Glomerular visceral epithelial cell (primary cell): ENCODE measurements around the gene ARVCF.
A peak's percentile ranks its signal among the peaks of the same experiment; 100 is the strongest.

Source experiments
- DNase-seq: peaks from one replicate; pipeline ENCODE4 v3.0.0-alpha.2; 2016; ENCODE audit errors: extremely low spot score

Gene ARVCF

DNA sequence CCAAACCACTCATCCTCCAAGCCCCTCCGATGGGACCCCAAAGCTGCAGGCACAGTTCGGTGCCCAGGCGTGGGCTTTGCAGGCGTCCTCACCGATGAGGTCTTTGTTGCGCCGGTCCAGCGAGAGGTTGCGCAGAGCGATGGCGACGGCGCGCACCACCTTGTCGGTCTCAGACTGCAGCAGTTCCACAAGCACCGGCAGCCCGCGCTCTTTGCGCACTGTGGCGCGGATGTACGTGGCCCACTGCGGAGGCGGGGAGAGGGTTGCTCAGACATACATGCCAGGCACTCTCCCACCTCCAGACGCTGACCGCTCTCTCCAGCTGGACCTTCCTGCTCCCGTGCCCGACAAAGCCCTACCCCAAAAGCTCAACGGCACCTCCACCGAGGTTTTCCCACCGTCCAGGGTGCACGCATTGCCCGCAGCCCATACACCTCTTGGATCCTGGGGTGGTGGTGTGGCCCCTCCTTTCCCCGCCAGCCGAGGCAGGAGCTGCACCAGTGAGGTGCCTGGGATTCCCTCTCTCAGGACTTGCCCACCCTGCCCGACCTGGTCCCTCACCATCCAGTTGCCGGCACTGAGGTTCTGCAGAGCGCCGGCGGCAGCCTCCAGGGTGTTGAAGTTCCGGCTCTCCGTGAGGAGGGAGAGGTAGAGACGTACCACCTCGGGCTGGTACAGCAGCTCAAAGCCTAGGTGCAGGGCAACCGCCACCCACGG lies 42.9 kb downstream of the ARVCF start:
- DNase-seq = no peak

DNA sequence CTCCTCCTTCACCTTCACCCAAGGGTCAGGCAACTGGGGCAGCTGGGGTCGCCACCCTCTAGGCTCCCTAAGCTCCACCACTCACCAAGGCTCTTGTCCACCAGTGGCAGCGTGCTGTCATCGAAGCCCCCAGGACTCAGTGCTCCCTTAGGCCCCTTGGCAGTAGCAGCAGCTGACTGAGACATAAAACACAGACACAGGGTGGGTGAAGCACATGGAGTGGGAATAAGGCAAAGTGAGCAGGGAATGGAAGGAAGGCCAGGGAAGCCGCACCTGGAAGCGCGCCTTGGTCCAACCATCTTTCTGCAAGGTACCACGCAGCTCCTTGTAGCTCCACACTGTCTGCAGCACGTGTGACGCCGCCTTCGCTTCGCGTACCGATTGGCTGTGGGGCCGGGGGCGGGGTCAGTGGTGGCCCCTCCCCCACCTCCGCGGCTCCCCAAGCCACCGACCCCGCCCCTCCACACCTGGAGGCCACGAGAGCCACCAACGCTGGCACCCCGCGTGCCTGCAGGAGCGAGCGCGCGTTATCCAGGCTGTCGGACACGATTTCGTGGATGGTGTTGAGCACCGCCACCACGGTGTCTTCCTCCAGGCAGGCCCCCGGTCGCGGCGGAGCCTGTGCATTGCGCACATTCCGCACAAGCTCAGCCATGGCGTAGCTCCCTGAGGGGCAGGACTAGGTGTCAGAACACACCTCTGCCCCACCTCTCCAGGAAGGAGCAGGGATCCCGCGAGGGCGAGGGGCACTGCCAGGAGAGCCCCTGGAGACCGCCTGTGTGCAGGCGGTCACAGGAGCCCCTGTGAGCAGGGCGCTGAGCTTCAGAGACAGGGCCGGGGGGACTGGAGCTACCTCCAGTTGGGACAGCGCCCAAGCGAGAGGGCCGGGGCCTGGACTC lies 43.7 kb downstream of the ARVCF start:
- DNase-seq = no peak

DNA sequence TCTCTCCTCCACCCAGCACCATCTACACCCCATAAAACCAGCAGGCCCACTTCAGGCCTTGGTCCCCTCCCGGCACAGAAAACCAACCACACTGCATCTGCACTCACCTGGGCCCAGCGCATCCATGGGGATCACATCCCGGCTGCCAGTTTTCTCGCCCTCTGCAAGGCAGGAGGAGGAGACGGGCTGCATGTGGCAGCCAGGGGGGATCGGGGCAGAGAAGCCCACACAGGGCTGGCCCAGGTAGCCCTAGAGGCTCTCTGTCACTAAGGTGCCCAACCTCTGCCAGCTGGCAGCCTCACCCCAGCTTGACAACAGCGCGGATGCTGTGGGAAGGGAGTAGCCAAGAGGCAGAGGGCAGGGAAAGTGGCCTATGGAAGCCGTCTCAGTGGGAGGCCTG lies 44.4 kb downstream of the ARVCF start:
- no peak for DNase-seq

DNA sequence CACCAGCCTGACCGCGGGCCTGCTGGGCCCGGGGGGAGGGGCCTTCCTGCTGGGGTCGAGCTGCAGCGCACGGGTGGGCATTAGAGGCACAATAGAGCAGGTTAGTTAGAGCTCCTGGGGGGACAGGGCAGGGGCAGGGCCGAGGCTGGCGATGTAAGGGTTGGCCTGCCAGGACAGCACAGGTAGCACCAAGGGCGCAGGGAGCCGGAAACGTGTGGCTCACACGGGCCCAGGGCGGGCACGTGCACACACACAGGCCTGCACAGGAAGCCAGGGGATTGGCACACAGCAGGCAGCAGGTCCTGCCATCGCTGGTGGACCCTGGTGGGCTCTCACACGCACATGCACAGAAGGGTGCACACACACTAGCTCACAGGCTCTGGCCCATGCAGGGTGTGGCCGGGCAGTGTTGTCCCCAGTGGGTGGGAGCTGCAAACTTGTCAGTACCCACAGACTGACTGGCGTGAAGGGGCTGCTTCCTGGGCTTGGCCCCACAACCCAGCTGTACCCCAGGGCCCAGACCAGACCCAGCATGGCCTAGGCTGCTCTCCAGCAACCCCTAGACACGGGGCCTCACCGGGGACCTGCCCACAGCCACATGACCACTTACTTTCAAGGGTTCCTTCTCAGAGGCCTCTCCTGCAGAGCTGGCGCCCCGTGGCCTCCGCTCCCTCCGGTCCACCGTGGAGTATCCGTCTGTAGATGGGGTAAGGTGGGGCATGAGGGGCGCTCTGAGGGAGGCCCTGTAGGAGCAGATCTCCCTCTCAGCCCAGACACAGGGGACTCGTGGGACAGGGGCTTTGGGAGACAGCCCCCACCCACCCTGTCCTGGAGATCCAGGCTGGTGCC lies 45.1 kb downstream of the ARVCF start:
- no peak for DNase-seq

DNA sequence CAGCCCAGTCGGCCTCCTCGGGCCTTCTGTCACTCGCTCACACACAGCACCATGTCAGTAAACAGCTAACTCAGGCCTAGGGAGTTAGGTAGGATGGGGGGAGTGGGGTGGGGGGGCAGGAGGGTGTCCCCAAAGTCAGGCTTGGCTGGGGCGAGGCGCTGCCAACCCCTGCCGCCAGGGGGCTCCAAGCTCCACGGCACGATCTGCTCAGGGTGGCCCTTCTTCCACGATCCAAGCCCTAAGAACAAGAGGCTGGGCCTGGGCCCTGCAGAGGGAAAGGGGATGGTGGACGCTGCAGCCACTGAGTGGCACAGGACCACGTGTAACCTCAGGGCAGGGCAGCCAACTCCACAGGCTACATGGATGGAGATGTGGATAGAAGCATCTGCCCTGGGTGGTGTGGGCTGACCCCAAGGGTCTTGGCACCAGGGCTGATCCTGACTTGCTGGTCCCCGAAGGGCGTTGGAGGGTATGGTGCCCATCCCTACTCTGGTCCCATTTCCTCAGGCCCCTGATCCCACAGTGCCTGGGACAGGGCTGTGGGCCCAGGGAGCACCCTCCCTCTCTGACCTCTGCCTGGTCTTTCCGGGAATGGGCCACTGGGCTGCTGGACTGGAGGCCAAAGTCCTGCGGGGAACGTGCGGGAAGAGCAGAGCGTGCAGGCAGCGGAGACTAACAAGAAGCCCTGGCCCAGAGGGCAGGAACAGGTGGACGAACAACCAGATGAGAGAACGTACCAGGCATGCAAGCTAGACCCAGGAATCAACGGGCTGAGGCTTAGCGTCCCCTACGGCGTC lies 45.9 kb downstream of the ARVCF start:
- DNase-seq = peak; percentile 59

DNA sequence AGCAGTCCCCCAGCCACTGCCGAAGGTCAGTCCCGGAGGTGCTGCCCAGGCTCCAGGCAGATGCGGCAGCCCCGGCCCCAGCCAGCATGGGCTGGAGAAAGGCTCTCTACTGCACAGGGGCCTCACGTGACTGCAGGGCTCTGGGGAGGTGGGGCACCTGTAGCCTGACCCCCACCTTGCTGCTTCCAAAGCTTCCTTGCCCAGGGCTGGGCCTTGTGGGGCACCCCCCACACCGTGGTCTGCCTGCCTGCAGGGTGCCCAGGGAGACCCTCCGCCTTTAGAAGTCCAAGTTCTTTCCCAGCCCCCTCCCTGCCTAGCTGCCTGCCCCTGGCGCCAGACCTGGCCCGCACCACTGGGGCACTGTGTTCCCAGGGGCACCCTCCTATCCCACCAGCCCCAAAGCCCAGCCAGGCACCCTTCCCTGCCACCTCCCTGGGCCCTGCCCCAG lies 46.6 kb downstream of the ARVCF start:
- no peak for DNase-seq

DNA sequence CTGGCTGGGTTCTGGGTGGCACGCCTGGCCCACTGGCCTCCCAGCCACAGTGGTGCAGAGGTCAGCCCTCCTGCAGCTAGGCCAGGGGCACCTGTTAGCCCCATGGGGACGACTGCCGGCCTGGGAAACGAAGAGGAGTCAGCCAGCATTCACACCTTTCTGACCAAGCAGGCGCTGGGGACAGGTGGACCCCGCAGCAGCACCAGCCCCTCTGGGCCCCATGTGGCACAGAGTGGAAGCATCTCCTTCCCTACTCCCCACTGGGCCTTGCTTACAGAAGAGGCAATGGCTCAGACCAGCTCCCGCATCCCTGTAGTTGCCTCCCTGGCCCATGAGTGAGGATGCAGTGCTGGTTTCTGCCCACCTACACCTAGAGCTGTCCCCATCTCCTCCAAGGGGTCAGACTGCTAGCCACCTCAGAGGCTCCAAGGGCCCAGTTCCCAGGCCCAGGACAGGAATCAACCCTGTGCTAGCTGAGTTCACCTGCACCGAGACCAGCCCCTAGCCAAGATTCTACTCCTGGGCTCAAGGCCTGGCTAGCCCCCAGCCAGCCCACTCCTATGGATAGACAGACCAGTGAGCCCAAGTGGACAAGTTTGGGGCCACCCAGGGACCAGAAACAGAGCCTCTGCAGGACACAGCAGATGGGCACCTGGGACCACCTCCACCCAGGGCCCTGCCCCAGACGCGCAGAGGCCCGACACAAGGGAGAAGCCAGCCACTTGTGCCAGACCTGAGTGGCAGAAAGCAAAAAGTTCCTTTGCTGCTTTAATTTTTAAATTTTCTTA lies 47.3 kb downstream of the ARVCF start:
- DNase-seq = no peak

DNA sequence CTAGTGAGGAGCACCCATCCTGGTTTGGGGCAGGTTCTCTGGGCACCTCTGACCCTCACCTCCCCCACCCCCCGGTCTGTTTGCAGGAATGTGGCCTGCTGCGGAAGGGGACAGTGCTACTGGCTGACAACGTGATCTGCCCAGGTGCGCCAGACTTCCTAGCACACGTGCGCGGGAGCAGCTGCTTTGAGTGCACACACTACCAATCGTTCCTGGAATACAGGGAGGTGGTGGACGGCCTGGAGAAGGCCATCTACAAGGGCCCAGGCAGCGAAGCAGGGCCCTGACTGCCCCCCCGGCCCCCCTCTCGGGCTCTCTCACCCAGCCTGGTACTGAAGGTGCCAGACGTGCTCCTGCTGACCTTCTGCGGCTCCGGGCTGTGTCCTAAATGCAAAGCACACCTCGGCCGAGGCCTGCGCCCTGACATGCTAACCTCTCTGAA lies 48.2 kb downstream of the ARVCF start:
- no peak for DNase-seq

DNA sequence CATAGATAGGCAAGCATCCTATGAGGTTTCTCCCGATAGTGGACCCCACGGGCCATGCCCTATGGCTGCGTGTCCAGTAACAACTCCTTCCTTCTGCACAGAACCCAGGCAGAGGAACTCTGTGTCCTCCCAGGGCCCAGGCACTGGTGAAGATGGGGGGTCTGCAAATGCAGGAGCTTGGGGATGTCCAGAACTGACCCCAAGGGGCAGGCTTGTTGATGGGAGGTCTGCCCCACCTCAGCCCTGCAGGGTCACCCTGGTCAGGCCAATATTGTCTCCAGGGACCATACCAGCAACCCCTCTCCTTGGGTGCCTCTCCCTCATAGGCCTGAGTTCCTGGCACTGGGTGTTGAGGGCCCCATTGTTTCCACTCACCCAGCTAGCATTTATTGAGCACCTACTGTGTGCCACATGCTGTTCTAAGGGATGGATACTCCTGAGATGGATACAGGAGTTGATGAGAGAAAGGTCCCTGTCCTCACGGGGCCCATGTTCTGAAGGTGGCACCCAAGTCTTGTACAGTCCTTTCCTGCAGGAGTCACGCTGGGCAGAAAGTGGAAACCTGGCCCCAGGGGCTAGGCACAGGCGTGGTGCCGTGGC lies 48.7 kb downstream of the ARVCF start:
- DNase-seq = no peak

DNA sequence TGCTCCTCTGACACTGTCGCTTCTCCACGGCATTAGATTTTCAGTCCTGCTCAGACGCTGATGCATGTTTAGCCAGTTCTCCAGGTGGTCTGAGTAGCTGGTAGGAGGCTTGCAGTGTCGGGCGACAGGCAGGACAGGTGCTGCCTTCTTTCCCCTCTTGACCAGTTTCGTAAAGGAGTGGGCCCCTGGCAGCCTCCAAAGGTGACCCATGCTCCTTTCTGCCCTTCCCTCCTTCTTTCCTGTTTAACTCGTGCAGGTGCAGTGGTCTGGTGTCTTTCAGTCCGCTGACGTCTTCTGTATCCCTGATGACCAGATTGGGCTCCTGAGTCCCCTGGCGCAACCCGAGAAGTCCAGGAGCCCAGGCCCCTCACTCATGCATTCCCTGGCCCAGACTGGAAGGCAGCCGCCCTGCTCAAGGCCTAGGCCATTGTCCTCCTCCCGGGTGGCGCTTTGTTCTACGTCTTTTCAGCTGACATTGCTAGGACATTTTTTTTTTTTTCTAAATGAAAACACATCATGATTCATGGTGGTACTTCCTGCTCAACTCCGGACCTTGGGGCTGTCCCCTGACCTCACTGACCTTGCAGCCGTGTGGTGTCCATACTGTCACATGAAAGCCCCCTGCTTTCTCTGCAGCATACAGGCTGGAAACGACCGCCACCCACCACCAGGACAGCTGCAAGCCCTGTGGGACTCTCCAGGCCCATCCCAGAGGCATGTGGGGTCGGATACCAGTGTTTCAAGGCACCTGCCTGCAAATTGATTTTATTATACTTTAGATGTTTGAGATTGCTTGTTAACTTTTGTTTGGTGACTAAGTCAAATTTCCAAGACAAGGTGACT lies 49.5 kb downstream of the ARVCF start:
- no peak for DNase-seq

DNA sequence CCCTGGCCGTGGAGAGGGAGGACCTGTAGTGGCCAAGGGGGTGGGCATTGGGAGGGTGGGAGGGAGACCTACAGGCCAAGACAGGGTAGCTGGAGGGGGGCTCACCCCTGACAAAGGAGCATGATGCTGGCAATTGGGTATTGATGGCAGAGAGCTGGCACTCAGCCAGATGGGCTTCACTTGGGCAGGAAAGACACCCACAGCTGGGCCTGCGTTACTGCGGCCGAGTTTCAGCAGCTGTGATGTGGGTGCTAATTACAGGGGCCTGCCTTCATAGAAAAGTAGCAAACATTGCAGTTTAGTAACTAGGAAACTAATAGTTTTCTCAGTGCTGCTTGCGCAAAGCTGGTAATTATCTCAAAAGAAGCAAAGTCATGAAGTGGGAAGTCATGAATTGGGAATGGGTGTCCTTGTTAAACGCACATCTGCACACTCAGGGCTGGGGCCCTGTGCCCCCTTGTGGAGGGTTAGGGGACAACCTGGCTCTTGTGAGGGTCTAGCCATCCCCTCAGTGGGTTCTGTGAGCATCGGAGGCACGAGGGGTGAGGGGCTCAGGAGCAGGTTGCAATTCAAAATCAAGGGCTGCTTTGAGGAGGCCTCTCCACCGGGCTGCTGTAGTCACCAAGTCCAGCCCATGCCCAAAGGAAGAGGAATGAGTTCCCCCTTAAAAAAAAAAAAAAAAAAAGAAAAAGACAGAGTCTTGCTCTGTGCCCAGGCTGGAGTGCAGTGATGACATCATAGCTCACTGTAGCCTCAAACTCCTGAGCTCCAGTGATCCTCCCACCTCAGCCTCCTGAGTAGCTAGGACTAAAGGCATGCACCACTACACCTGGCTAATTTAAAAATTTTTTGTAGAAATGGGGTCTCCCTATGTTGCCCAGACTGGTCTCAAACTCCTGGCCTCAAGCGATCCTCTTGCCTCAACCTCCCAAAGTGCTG lies 50.6 kb downstream of the ARVCF start:
- DNase-seq = no peak

DNA sequence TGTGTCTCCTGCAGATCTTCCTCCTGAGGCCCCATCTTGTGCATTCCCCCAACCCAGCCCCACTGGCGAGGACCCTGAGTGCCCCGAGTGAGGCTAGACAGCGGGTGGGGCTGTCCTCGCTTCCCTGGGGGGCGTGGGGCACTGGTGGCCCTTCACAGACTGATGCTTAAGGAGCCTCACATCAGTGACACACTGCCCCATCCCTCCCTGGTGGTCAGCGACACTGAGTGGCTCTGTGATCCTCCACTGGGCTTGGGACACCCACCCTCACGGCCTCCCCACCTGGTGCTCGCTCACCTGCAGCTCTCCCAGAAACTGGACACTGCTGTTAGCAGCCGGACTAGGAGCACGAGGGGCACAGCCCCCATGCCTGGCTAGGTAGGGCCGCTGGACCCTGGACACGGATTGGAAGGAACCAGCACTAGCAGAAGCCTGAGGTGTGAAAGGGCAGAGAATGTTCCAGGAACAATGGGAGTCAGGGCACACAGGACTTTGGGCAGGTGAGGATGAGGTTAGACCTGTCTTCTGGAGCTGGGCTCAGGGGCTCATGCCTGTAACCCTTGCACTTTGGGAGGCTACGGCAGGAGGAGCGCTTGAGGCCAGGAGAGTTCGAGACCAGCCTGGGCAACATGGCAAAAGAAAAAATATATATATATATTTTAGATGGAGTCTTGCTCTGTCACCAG lies 51.8 kb downstream of the ARVCF start:
- no peak for DNase-seq

DNA sequence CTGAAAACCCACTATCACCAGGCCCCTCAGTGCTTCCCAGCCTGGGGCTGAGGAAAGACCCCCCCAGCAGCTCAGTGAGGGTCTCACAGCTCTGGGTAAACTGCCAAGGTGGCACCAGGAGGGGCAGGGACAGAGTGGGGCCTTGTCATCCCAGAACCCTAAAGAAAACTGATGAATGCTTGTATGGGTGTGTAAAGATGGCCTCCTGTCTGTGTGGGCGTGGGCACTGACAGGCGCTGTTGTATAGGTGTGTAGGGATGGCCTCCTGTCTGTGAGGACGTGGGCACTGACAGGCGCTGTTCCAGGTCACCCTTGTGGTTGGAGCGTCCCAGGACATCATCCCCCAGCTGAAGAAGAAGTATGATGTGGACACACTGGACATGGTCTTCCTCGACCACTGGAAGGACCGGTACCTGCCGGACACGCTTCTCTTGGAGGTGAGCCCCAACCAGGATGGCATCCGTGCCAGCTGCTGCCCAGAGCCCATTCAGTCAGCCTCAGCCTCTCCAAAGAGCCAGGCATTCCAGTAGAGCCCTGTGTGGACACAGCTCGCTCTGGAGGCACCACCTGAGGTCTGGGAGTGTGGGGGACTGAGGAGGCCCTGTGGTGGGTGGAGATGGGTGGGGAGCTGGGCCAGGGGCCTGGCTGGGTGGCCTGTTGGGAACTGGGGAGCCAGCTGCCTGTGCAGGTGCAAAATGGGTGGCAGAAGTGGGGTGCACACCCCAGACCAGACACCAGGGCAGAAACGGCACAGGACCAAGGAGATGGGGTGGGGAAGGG lies 52.6 kb downstream of the ARVCF start:
- DNase-seq = no peak

DNA sequence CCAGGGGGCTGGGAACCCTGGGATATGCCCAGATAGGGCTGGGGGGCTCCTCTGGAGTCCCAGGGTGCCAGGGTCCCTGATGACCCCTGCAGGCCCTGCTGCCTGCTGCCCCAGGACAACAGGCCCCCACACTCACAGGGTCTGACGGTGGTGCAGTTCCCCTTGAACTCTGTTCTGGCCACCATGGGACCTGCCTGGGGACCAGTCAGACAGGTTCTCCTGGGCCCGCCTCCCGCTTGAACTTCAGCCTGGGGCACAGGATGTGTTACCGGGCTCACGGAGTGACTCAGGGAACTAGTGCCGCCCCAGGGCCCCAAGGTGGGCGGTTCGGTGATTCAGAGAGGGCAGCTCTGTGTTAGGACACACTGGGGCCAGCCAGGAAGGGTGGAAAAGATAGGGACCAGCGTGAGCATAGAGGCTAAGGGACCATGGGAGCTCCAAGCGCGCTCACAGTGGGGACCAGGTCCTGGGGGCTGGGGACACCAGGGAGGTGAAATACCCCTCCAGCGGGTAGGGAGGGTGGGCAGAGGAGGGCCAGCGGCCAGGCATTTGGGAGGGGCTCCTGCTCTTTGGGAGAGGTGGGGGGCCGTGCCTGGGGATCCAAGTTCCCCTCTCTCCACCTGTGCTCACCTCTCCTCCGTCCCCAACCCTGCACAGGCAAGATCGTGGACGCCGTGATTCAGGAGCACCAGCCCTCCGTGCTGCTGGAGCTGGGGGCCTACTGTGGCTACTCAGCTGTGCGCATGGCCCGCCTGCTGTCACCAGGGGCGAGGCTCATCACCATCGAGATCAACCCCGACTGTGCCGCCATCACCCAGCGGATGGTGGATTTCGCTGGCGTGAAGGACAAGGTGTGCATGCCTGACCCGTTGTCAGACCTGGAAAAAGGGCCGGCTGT lies 53.5 kb downstream of the ARVCF start:
- peak; percentile 76 for DNase-seq

DNA sequence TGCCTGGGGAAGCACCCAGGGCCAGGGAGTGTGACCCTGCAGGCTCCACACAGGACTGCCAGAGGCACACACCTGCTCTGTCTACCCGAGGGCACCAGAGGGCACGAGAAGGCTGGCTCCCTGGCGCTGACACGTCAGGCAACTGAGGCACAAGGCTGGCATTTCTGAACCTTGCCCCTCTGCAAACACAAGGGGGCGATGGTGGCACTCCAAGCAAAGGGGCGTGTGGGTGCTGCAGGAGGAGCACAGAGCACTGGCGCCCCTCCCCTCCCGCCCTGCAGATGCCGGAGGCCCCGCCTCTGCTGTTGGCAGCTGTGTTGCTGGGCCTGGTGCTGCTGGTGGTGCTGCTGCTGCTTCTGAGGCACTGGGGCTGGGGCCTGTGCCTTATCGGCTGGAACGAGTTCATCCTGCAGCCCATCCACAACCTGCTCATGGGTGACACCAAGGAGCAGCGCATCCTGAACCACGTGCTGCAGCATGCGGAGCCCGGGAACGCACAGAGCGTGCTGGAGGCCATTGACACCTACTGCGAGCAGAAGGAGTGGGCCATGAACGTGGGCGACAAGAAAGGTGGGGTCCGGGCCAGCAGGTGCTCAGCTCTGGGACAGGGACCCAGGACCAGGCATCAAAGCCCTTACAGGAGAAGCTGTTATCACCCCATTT lies 54.2 kb downstream of the ARVCF start:
- DNase-seq = peak; percentile 75
